Tibial nerve (tissue), 4 donors: ENCODE results near the gene MATN1. TPM values are rescaled to one million over a fixed set of nuclear protein-coding genes. Genes with fewer than 3 reads are reported as not detected.

Experiments
- DNase-seq, 2 donors: peaks; one replicate each; pipeline ENCODE4 v3.0.0-alpha.2; 2019; ENCODE audit warnings: low spot score in 2 of 2
- H3K27ac ChIP-seq, 4 donors: fragments of 200-600 bp; sonication (generic) in 3 of 4; one replicate each; pipeline ENCODE4 v1.5.1; 2017 to 2019; ENCODE audit warnings: mild to moderate bottlenecking in 1 of 4
- H3K27me3 ChIP-seq, 2 donors: fragments of 200-600 bp; sonication (generic) in 1 of 2; one replicate each; pipeline versions ENCODE4 v1.5.1 to v1.6.0; 2017 to 2019
- H3K36me3 ChIP-seq, 3 donors: fragments of 200-600 bp; sonication (generic); one replicate each; pipeline ENCODE4 v1.5.1; 2018 to 2019
- H3K4me1 ChIP-seq, 4 donors: fragments of 200-600 bp; sonication (generic) in 3 of 4; one replicate each; pipeline ENCODE4 v1.5.1; 2017 to 2019
- H3K4me3 ChIP-seq, 4 donors: fragments of 200-600 bp; sonication (generic) in 3 of 4; one replicate each; pipeline ENCODE4 v1.5.1; 2017 to 2019; ENCODE audit warnings: mild to moderate bottlenecking in 1 of 4, moderate library complexity in 1 of 4
- H3K9me3 ChIP-seq, 4 donors: fragments of 200-600 bp; sonication (generic) in 3 of 4; one replicate each; pipeline ENCODE4 v1.5.1; 2017 to 2019
- EP300 ChIP-seq, 2 donors: sonication (generic); formaldehyde crosslinking; IDR thresholded peaks; one replicate each; pipeline ENCODE4 v1.6.1; 2017; ENCODE audit warnings: antibody characterized with exemption in 2 of 2, mild to moderate bottlenecking in 1 of 2
- POLR2A ChIP-seq, 2 donors: fragments of 450-650 bp; IDR thresholded peaks; one replicate each; pipeline ENCODE4 v1.6.1; 2017; ENCODE audit warnings: antibody characterized with exemption in 2 of 2, mild to moderate bottlenecking in 2 of 2, moderate library complexity in 2 of 2
- WGBS, 2 donors: methylation state at CpG; one replicate each; pipeline ENCODE4 v1.1.5; 2018; 5-methylcytosine and 5-hydroxymethylcytosine counted together
- total RNA-seq, 4 donors: library from RNA; depleted of rRNA; stranded (reverse); fragments of >200 nt; gene quantifications; one replicate each; pipeline ENCODE4 v1.1.0, GENCODE V29; 2016
- TF ChIP-seq, protein P1 (sequence below), 5 experiments: fragments of 200-600 bp in 3 of 5; fragments of 450-650 bp in 2 of 5; sonication (generic) in 3 of 5; IDR thresholded peaks; one replicate each; pipeline ENCODE4 v1.5.1; 2016 to 2019; ENCODE audit warnings: antibody characterized with exemption in 5 of 5, mild to moderate bottlenecking in 3 of 5, moderate library complexity in 2 of 5

The MATN1 gene
- total RNA-seq, 4 donors from 2014 or later: not detected

DNA sequence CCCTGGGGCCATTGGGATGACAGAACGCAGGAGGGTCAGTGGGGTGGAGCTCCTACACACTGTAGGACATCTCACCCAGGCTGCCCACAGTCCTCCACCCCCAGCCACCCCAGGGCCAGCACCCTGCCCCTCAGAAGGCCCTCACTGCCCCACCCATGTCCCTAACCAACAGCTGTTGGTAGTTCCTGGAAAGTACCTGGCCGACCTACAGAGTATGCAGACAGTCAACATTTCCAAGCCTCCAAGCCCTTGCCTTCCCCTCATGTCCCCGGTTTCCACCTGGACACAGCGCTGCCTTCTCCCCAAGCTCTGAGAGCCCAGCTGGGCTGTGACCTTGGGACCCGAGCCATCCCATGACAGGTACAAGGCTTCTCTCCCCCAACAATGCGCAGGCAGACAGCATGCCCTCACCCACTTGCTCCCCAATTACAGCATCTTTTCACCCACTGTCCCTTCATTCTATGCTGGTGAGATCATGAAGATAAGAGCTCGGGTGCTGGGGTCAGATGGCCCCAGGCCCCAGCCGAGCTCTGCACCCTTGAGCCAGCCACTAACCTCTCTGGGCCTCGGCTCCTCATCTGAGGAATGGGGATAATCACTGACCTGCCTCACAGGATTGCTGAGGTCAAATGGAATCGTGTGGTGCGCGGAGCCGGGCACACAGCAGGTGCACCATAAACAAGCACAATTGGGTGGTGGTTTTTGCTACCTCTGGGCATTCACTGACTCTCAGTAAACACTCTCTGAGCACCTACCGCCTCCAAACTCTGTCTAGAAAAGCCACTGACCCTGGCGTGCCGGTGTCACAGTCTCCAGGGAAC is 23.0 kb upstream of the MATN1 start:
- Histone ChIP-seq H3K4me1 (peaks cover 0 to 88% (median 31%) of the 10 kb centered on the region in 4 donors), H3K36me3 (no peaks in the 10 kb centered on the region), H3K4me3 (no peak overlapping the region), H3K27ac (peak overlapping the region in 2 of 4 donors; percentile 72 to 73), H3K9me3 (no peaks in the 10 kb centered on the region), H3K27me3 (no peaks in the 10 kb centered on the region)
- TF ChIP-seq POLR2A (IDR thresholded peaks at IDR 0.05) (no peak), EP300 (IDR thresholded peaks at IDR 0.05) (no peak)
- WGBS, 2 donors: 88% methylated on average over 15 to 16 of the region's 16 CpGs
- DNase-seq: no peak

DNA sequence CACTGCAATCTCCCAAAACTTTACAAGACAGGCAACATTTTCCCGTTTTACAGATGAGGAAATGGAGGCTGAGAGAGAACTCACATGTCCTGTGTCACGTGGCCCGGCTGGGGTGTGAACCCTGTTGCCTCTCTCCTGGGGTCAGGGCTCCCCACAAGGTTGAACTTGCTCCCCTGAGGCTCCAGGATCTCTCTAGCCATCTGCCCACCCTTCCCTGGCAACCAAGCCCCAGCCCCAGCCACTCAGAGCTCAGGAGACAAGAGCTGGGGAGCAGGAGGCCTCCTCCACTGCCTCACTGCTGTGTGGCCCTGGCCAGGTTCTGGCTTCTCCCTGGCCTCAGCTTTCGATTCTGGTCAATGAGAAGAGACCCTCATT is 22.4 kb upstream of the MATN1 start:
- no peak for DNase-seq
- Histone ChIP-seq H3K36me3 (no peaks in the 10 kb centered on the region), H3K4me1 (peaks cover 0 to 83% (median 30%) of the 10 kb centered on the region in 4 donors), H3K9me3 (no peaks in the 10 kb centered on the region), H3K27ac (peak overlapping the region in 2 of 4 donors; percentile 36 to 72), H3K4me3 (no peak overlapping the region), H3K27me3 (no peaks in the 10 kb centered on the region)
- WGBS, 2 donors: 68 to 89% methylated on average over 3 to 4 of the region's 4 CpGs
- TF ChIP-seq EP300 (IDR thresholded peaks at IDR 0.05): no peak
- no peak for TF ChIP-seq POLR2A (IDR thresholded peaks at IDR 0.05)
- TF ChIP-seq, protein P1, sequence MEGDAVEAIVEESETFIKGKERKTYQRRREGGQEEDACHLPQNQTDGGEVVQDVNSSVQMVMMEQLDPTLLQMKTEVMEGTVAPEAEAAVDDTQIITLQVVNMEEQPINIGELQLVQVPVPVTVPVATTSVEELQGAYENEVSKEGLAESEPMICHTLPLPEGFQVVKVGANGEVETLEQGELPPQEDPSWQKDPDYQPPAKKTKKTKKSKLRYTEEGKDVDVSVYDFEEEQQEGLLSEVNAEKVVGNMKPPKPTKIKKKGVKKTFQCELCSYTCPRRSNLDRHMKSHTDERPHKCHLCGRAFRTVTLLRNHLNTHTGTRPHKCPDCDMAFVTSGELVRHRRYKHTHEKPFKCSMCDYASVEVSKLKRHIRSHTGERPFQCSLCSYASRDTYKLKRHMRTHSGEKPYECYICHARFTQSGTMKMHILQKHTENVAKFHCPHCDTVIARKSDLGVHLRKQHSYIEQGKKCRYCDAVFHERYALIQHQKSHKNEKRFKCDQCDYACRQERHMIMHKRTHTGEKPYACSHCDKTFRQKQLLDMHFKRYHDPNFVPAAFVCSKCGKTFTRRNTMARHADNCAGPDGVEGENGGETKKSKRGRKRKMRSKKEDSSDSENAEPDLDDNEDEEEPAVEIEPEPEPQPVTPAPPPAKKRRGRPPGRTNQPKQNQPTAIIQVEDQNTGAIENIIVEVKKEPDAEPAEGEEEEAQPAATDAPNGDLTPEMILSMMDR (IDR thresholded peaks at IDR 0.05): no peak

DNA sequence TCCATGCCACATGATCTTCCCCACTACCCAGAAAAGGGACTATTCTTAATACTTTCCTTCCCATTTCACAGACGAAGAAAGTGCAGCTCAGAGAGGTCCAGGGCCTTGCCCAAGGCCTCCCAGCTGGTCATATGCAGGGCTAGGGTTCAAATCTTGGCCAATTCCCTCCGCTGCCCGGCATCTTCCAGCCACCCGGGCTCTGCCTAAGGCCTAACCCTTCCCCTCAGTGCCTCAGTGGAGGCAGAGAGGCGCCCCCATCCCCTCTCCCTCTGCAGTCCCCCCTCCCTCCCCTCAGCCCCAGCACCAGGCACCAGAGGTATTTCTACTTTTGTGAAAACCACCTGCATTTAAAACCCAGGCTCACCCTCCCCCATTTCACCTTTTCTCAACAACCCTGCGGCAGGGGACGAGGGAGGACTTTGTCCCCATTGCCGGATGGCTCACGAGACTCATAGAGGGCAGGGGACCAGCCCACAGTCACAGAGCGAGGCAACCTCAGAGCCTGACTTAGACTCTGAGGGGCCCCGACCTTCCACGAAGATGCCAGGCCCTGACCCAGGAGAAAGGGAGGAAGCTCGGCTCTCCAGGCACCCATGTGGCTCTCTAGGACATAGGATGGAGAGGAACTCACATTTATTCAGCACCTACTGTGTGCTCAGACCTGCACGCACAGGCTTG is 21.9 kb upstream of the MATN1 start:
- H3K27ac ChIP-seq: peak overlapping the region in 2 of 4 donors; percentile 36 to 72
- 76 to 82% methylated on average over 14 of the region's 14 CpGs for WGBS, 2 donors

DNA sequence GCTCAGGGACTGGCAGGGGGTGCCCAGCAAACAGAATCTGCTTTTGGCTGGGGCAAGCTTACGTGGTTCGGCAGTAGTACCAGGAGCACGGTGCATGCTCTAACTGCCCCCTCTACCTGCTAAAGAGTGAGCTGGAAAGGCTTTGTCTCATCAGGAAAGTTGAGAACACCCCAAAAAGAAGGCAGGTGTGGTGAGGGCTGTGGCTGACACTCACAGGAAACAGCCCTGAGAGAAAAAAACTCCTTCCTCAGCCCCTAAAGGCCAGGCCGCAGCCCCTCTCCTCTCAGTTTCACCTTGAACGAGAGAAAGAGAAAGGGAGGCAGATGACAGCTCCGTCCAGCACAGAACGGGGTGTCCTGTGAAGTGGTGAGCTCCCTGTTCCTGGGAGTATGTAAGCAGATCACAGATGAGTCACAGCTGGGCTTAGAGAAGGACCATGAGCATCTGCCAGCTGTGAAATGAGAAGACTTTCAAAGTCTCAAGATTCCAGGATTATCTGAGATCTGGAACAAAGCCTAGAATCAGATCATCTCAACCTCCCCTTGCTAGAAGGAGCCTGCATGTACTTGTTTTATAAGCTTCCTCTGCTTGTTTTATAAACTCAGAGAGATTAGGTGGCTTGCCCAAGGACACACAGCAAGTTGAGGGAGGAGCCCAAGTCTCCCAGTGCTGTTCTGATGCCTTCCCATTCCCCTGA is 20.8 kb upstream of the MATN1 start:
- TF ChIP-seq POLR2A (IDR thresholded peaks at IDR 0.05) (no peak), EP300 (IDR thresholded peaks at IDR 0.05) (no peak)
- TF ChIP-seq, protein P1 (IDR thresholded peaks at IDR 0.05): no peak
- 80 to 84% methylated on average over 7 of the region's 7 CpGs for WGBS, 2 donors
- H3K4me3 ChIP-seq: peak overlapping the region in 1 of 4 donors; percentile 1
- no peaks in the 10 kb centered on the region for H3K27me3 ChIP-seq
- no peaks in the 10 kb centered on the region for H3K9me3 ChIP-seq
- no peaks in the 10 kb centered on the region for H3K36me3 ChIP-seq
- peak overlapping the region in 2 of 4 donors; percentile 11 to 59 for H3K27ac ChIP-seq
- DNase-seq: no peak
- H3K4me1 ChIP-seq: peaks cover 0 to 67% (median 19%) of the 10 kb centered on the region in 4 donors

More for the DNA sequence above, 21.9 kb upstream of the MATN1 start:
- Histone ChIP-seq H3K4me1 (peaks cover 0 to 78% (median 28%) of the 10 kb centered on the region in 4 donors), H3K9me3 (no peaks in the 10 kb centered on the region), H3K4me3 (no peak overlapping the region), H3K27me3 (no peaks in the 10 kb centered on the region), H3K36me3 (no peaks in the 10 kb centered on the region)
- TF ChIP-seq EP300 (IDR thresholded peaks at IDR 0.05) (no peak), POLR2A (IDR thresholded peaks at IDR 0.05) (no peak)
- TF ChIP-seq, protein P1 (IDR thresholded peaks at IDR 0.05): no peak
- DNase-seq: no peak

DNA sequence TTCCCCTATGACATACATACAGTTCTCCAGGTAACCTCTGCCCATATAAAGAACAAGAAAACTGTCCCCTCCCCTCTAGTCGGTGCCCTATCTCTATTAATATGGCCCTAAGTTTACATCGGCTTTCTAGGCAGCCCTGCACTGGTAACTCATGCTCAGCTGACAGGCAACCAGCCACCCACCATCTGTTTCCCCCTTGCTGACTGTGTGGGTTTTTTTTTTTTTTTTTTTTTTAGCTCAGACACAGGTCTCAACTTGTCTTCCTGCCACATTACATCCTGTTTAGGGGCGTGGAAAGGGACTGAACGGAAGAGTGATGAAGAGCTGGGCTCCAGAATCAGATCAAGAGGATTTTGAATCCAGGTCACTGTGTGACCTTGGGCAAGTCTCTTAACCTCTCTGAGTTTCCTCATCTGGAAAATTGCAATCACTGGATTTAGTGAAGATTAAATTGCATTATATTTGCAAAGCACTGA is 20.2 kb upstream of the MATN1 start:
- Histone ChIP-seq H3K27ac (peak overlapping the region in 1 of 4 donors; percentile 59), H3K4me1 (peaks cover 0 to 61% (median 14%) of the 10 kb centered on the region in 4 donors), H3K9me3 (no peaks in the 10 kb centered on the region), H3K27me3 (no peaks in the 10 kb centered on the region), H3K4me3 (peak overlapping the region in 1 of 4 donors; percentile 1), H3K36me3 (no peaks in the 10 kb centered on the region)
- no peak for DNase-seq
- TF ChIP-seq POLR2A (IDR thresholded peaks at IDR 0.05): no peak
- WGBS, 2 donors: 60 to 79% methylated on average over 4 of the region's 4 CpGs
